HG03442 (cell line): Measurements from ENCODE around the gene C10orf71.

Experiments used
- ATAC-seq: cut with Tn5 transposase; IDR thresholded peaks from one replicate; pipeline ENCODE4 v1.9.1; 2021; ENCODE audit warnings: mild to moderate bottlenecking, moderate library complexity; ENCODE audit not compliant: unreplicated experiment

C10orf71 gene

DNA sequence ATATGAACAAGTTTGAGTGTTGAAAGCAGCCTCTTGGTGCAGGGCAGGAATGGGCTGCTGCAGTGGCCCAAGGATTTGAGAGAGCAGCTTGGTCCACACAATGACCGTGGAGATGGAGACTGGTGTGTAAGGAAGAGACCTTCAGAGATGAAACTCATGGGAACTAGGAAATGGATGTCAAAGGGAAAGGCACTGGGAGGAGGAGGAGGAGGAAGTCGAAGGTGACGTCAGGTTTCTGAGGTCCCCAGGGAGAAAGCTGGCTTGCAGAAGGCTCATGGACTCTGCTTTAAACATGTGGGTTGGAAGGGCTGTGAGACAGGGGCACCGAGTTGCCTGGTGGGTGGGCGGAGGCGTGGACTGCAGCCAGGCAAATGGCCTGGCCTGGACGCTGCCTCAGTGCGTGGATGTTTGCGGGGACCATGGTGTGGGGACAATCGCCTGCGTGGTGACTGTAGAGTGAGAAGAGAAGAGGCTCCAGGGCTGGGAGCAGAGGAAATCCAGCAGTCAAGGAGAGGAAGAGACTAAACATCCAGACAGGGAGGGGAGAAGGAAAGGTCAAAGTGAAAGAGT lies 14.6 kb downstream of the C10orf71 start:
- ATAC-seq: no peak

DNA sequence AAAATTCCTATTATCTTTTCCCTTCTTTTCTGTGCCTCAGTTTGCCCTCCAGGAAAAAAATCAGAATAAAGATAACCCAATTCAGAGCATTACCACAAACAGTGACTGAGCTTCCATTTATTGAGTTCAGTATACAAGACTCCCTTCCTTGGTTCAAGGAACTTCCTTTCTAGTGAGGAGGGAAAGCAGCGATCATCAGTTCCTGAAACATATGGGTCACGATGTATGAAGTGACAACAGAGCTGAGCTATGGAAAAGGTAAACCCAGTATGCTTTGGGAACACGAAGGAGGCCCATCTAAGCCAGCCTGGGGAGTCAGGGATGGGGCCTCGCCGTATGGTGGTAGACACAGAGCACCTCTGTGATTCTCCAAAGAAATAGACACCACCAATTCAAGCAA lies 15.8 kb downstream of the C10orf71 start:
- no peak for ATAC-seq

GRCh38 chr10:49318028-49318427 lies 19.1 kb downstream of the C10orf71 start:
- no peak for ATAC-seq

GRCh38 chr10:49318755-49319154 lies 19.8 kb downstream of the C10orf71 start:
- no peak for ATAC-seq

DNA sequence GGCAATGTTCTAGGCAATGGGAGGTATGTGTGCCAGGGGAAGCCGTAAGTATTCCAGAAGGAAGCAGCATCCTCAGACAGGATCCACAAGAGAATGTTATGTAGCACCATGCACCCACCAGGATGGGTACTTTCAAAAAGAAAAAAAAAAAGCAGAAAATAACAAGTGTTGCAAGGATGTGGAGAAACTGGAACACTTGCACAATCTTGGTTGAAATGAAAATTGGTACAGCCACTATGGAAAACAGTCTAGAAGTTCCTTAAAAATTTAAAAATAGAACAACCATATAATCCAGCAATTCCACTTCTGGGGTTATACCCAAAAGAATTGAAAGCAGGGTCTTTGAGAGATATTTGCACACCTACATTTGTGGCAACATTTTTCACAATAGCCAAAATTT lies 20.2 kb downstream of the C10orf71 start:
- ATAC-seq: no peak

DNA sequence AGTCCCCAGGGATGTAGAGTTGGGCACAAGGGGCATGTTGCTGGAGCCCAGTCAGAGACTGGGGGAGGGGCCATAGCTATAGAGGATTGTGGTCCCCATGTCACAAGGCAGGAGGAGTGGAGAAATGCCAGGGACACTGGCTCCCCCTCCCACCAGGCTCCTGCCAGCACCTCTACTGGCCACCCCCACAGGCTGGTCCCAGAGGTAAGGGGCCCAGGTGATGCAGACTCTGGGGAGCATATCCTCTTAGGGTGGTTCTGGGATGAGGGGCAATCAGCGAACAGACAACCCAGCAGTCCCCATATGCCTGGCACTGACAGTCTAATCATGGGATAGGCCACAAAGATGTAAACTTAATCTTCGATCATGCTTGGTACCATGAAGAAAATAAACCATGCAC lies 21.2 kb downstream of the C10orf71 start:
- ATAC-seq: no peak

DNA sequence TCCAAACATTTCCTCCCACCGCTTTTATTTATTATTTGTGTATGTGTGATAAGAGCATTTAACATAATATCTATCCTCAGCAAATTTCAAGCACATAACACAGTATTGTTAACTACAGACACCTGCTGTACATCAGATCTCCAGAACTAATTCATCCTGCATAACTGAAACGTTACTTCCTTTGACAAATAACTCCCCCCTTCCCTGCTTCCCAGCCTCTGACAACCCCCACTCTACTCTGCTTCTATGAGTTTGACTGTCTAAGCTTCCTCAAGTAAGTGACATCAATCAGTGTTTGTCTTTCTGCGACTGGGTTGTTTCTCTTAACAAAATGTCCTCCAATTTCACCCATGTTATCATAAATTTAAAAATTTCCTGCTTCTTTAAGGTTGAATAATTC lies 22.1 kb downstream of the C10orf71 start:
- ATAC-seq: no peak

GRCh38 chr10:49322371-49323170 lies 23.6 kb downstream of the C10orf71 start:
- no peak for ATAC-seq

DNA sequence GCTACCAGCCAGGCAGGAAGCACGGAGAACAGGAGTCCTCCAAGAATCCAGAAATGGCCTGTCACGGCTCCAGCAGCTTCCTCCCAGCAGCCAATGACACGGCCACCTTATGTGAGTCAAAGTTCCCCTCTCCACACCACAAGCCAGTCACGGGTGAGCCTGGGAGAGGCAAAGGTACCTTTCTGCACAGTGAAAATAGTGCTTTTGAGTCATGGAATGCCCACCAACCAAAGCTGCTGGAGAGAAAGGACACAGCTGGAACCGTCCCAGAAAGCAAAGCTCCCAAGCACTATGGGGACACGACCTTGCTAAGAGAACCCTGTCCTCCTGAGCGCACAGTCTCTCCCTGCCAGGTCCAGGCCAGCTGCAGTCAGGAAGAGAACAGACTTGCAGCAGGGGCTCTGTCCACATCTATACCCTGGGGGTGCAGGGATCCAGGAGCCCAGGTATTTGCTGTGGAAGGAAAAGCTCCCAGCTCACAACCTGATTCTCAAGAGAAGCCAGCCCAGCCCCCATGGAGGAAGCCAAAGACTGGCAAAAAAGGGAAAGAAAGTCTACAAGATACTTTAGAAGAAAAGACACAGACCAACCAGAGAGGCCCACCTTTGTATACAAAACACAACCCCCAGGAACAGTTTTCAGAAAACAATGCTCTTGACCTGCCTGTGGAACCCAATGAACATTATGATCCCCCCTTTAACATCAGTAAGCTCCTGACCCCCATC lies 24.4 kb downstream of the C10orf71 start:
- ATAC-seq: no peak

DNA sequence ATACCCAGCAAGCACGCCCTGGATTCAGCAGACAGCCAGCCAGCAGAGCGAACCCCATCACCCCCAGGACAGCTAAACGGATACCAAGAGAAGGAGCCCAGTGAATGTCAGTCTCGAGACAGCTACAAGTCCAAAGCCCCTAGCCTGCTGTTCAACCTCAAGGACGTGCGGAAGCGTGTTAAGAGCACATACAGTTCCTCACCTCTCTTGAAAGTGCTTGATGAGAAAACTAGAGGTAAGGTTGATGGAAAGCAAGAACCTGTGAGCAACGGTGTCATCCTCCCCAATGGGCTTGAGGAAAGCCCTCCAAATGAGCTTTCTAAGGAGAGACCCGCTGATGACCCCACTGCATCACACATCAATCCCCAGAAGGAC lies 24.9 kb downstream of the C10orf71 start:
- ATAC-seq: no peak

GRCh38 chr10:49324711-49325110 lies 25.7 kb downstream of the C10orf71 start:
- ATAC-seq: no peak

DNA sequence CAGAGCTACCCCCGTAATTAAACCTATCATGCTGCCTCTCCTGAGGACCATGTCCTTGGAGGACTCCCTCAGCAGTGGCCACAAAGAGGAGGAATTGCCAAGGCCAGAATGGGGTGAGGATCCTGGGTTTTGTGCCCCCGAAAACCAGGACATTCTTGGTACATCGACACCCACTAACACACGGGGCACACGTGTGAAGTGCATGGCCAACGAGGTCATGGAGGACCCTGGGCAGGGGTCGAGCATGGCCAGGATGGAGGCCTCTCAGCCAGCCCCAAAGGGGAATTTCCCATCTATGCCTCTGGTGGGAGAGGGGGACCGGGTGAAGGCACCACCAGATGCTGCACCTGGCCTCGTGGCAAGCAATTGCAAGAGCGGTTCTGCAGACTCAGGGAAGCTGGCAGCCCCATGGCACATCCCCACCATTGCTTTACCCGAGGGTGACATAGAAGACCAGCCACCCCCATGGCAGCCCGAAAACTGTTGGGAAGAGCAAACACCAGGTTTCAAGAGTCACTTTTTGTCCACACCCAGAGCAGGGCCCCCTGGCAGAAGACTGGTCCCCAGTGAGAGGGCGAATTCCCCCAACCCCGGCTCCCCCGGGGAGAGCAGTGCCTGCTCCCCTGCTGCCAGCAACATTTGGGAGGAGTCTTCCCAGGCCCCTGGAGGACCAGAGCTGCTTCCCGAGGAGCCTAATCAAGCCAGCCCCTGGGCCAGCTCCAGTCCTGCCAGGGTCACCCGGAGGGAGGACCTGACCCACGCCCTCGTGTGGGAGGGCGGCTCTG lies 26.4 kb downstream of the C10orf71 start:
- ATAC-seq: no peak

- no peak for ATAC-seq
Measured at GRCh38 chr10:49325916-49326783, 27.2 kb downstream of the C10orf71 start.

DNA sequence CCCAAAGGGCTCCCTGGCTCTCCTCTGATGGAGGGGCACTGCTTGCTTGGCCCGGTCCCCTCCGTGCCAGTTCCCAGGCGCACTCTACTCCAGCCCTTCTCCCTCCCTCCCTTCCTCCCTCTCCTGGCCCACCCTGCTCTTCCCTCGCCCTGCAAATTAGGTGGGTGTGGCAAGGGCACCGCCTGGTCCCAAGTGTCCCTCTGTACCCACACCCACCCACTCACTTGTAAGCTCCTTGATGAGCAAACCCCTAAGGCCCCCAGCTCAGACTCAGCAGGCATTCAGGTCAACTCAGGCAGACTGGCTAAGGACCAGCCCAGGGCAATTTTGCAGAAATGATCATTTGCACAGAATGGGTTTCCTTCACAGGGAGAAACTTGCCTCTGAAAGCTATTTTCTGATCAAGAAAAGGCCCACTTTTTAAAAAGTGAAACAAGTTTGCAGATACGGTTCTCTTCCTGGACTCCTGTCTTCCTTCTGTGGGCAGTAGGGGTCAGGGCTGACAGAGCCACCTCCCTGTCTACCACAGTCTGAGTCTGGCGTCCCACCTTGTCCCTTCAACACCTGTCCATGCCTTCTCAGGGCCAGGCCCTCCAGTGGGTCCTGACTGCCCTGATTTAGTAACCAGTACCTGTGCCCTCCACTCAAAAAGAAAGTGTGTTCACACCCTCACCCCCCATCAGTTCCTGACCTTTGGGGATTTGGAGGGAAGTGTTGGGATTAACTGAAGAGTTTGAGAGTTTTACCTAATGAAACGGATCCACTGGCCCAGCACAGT lies 28.3 kb downstream of the C10orf71 start:
- ATAC-seq: no peak

- ATAC-seq: no peak
Measured at GRCh38 chr10:49328401-49329145, 29.6 kb downstream of the C10orf71 start.

GRCh38 chr10:49329146-49329505 lies 30.2 kb downstream of the C10orf71 start:
- ATAC-seq: no peak

GRCh38 chr10:49330127-49330665 lies 31.2 kb downstream of the C10orf71 start:
- no peak for ATAC-seq

DNA sequence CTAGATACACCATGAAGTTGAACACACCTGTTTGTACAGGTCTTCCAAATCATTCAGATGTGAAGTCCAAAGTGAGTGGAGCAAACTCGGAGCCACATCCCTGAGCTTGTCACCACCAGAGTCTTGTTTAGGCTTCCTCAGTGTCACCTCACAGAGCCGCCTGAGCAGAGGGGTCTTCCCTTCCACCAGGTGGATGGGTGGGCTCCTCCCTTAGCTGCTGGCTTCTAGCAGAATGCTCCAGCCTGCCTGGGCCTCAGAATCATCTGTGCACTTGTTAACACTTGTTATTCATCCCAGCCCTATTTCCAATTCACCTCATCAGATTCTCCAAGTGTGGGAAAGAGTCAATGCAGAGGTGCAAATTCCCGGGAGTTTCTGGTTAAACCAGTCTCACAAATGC lies 32.5 kb downstream of the C10orf71 start:
- ATAC-seq: no peak

GRCh38 chr10:49332333-49332732 lies 33.4 kb downstream of the C10orf71 start:
- no peak for ATAC-seq
